DND-41 (cell line): ENCODE measurements around the gene MINDY4.

Source experiments
- EZH2 ChIP-seq: IDR thresholded peaks from 3 replicates; pipeline ENCODE4 v1.6.1; 2012; ENCODE audit warnings: borderline replicate concordance, low read depth, mild to moderate bottlenecking, moderate library complexity, low read length, inconsistent platforms; ENCODE audit not compliant: severe bottlenecking
- TF ChIP-seq, protein P1 (sequence below): IDR thresholded peaks from 2 replicates; pipeline ENCODE4 v1.5.1; 2012; ENCODE audit warnings: borderline replicate concordance, low read length, moderate library complexity, mild to moderate bottlenecking; ENCODE audit not compliant: poor library complexity, severe bottlenecking; ENCODE audit errors: extremely low read depth

DNA sequence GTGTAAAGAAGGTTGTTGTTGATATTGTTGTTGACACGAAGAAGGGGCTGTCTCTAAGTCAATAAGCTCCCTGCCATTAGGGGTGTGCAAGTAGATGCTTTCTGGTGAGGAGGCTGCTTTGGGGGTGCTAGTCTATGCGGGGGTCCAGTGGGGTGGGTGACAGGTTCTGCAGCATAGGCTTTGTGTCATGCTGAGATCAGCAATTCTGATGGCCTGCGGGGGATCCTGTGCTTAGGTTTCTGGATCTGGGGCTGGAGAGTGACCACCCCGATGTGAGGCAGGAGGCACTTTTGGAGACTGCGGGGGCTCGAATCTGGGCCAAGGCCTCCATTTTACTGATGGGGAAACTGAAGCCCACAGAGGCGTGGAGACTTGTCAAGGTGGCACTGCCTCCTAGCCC lies 145.6 kb downstream of the MINDY4 start:
- TF ChIP-seq, protein P1, sequence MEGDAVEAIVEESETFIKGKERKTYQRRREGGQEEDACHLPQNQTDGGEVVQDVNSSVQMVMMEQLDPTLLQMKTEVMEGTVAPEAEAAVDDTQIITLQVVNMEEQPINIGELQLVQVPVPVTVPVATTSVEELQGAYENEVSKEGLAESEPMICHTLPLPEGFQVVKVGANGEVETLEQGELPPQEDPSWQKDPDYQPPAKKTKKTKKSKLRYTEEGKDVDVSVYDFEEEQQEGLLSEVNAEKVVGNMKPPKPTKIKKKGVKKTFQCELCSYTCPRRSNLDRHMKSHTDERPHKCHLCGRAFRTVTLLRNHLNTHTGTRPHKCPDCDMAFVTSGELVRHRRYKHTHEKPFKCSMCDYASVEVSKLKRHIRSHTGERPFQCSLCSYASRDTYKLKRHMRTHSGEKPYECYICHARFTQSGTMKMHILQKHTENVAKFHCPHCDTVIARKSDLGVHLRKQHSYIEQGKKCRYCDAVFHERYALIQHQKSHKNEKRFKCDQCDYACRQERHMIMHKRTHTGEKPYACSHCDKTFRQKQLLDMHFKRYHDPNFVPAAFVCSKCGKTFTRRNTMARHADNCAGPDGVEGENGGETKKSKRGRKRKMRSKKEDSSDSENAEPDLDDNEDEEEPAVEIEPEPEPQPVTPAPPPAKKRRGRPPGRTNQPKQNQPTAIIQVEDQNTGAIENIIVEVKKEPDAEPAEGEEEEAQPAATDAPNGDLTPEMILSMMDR, result no peak
- no peak for TF ChIP-seq EZH2
